HFFc6 (cell line): ENCODE data around the gene TSPAN15. TPM values are rescaled to one million over a fixed set of nuclear protein-coding genes. Genes with fewer than 3 reads are reported as not detected.

Experiments used
- DNase-seq: peaks from one replicate; pipeline ENCODE4 v3.0.0-alpha.2; 2018
- H3K27ac Mint-ChIP-seq: 2 replicates; pipeline ENCODE4 v1.8.0; 2020; ENCODE audit warnings: mild to moderate bottlenecking, mixed read lengths
- H3K27me3 Mint-ChIP-seq: 2 replicates; pipeline ENCODE4 v1.8.0; 2021; ENCODE audit warnings: mild to moderate bottlenecking, moderate library complexity, mixed read lengths; ENCODE audit not compliant: insufficient read depth
- H3K36me3 Mint-ChIP-seq: 2 replicates; pipeline ENCODE4 v1.8.0; 2021; ENCODE audit warnings: low read depth, mixed read lengths
- H3K4me1 Mint-ChIP-seq: 2 replicates; pipeline ENCODE4 v1.8.0; 2020; ENCODE audit warnings: low read depth, mixed read lengths
- H3K4me3 Mint-ChIP-seq: 2 replicates; pipeline ENCODE4 v1.8.0; 2020; ENCODE audit warnings: mild to moderate bottlenecking, moderate library complexity, mixed read lengths
- H3K9me3 Mint-ChIP-seq: 2 replicates; pipeline ENCODE4 v1.8.0; 2020; ENCODE audit warnings: mild to moderate bottlenecking, mixed read lengths
- total RNA-seq, 6 experiments: library from RNA; stranded (reverse); fragmentation: NEBNext Ultra II Directional; extraction: Animal tissue kit (Norgen Biotek cat#: 25700); gene quantifications; 2 replicates in 1 of 6; 3 replicates in 5 of 6; pipeline ENCODE4 v1.2.3, GENCODE V29; 2021
- TF ChIP-seq, protein P1 (sequence below): fragments of 200-600 bp; sonication (generic); IDR thresholded peaks from 2 replicates; pipeline ENCODE4 v1.5.0; 2021; ENCODE audit warnings: antibody characterized with exemption, mild to moderate bottlenecking

Gene TSPAN15
- total RNA-seq, 6 experiments from 2014 or later = 1.8 to 4.0 (median 2.1) TPM

DNA sequence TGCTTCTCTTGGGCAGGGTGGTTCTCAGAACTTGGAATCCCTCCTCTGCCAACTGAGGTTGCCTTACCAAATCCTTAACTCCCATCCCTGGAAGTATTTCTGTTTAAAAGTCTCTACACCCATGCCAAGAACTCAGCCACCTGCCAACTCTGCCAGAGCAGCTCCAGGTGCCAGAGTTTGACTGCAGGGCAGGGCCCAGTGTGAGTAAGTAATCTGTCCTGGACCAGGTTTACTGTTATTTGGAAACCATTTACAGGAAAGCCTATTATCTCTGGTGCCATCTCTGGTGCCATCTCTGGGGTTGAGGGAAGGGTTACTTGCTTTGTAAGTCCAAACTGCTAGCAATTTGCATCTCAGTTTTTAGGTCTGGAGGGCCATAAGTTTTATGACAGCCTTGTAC is 2.5 kb downstream of the TSPAN15 start:
- no peak overlapping the region for H3K4me3 Mint-ChIP-seq
- TF ChIP-seq, protein P1, sequence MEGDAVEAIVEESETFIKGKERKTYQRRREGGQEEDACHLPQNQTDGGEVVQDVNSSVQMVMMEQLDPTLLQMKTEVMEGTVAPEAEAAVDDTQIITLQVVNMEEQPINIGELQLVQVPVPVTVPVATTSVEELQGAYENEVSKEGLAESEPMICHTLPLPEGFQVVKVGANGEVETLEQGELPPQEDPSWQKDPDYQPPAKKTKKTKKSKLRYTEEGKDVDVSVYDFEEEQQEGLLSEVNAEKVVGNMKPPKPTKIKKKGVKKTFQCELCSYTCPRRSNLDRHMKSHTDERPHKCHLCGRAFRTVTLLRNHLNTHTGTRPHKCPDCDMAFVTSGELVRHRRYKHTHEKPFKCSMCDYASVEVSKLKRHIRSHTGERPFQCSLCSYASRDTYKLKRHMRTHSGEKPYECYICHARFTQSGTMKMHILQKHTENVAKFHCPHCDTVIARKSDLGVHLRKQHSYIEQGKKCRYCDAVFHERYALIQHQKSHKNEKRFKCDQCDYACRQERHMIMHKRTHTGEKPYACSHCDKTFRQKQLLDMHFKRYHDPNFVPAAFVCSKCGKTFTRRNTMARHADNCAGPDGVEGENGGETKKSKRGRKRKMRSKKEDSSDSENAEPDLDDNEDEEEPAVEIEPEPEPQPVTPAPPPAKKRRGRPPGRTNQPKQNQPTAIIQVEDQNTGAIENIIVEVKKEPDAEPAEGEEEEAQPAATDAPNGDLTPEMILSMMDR = no peak
- H3K4me1 Mint-ChIP-seq = peaks cover 59% of the 10 kb centered on the region
- H3K36me3 Mint-ChIP-seq = no peaks in the 10 kb centered on the region
- DNase-seq = no peak
- no peaks in the 10 kb centered on the region for H3K9me3 Mint-ChIP-seq
- no peak overlapping the region for H3K27ac Mint-ChIP-seq
- H3K27me3 Mint-ChIP-seq = peaks cover 6% of the 10 kb centered on the region

DNA sequence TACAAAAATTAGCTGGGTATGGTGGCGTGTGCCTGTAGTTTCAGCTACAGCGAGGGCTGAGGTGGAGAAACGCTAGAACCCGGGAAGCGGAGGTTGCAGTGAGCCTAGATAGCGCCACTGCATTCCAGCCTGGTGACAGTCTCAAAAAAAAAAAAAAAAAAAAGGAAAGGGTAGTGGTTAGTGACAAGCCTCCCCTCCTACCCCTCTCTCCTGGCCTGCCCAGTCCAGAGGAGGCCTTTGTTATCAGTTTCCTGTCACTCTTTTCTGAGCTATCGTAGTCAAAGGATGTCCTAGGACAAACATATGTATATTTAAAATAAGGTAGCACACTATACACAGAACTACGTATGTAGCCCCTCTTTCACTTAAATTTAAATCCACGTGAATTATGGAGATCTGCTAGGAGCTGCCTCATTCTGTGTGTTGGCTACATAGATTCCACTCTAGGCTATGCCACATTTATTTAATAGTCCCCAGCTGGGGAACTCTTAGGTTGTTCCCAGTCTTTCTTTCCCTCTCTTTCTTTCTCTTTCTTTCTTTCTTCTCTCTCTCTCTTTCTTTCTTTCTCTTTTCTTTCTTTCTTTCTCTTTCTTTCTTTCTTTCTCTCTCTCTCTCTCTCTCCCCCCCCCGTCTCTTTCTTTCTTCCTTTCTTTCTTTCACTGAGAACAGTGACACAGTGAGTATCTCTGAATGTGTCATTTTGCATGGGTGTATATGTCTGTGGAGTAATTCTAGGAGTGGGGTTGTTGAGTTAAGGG is 3.9 kb downstream of the TSPAN15 start:
- H3K4me1 Mint-ChIP-seq = peaks cover 52% of the 10 kb centered on the region
- peaks cover 6% of the 10 kb centered on the region for H3K27me3 Mint-ChIP-seq
- H3K4me3 Mint-ChIP-seq = no peak overlapping the region
- TF ChIP-seq, protein P1 = no peak
- no peak overlapping the region for H3K27ac Mint-ChIP-seq
- DNase-seq = no peak
- no peaks in the 10 kb centered on the region for H3K9me3 Mint-ChIP-seq
- no peaks in the 10 kb centered on the region for H3K36me3 Mint-ChIP-seq

DNA sequence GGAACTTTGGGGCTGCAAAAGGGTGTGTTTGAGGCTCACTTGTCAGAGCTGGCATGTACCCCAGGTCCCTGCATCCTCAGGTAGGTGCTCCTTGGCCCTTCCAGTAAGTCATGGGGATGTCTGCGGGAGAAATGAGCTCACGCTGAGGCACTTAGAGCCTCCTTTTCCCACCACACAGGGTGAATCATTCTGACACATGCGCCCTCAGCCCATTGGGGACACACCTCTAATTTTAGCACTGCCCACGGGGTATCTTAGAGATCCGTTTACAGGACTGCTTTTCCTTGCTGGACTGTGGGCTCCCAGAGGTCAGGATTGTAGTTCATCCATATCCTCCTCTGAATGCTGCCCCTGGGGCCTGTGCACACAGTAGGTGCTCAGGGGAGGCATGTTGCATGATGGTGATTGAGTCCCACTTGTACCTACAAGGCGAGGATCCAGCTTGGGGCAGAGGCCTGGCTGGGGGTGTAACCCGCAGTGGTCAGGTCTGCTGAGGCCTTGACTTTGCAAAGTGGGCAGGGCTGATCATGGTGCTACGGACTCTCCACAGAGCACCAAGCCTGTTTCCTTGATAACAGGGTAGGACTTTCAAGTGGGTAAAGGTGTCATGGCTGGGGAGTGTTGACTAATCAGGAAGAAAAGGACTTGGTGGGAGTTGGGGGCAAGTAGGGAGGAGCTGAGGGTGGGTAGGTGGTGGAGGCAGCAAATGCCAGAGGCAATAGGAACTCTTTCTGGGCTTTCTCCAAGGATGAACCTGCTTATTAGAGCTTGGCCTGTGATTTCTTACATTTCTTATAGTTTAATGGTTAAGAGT is 5.8 kb downstream of the TSPAN15 start:
- H3K27ac Mint-ChIP-seq = peak overlapping the region; percentile 49
- peaks cover 43% of the 10 kb centered on the region for H3K4me1 Mint-ChIP-seq

DNA sequence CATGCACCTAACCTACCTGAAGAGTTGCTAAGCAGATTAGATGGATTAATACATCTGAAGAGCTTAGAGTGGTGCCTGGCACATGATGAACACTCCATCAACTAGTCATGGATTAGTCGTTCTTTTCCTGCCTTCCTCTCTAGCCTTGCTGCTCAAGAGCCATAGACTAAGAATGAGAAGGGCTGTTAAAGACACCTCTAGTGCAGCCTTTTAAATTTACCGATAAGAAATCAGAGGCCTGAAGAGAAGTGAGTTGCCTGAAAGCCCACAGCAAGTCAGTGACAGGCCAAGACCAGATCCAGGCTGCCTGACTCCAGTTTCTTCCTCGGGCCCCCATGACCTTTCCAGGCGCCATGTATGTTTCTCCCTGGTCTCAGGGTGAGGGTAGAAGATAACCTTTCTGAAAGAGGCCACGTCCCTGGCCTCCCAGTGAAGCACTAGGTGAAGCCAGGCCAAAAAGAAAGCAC is 6.5 kb downstream of the TSPAN15 start:
- peaks cover 3% of the 10 kb centered on the region for H3K27me3 Mint-ChIP-seq
- peaks cover 39% of the 10 kb centered on the region for H3K4me1 Mint-ChIP-seq
- H3K9me3 Mint-ChIP-seq = no peaks in the 10 kb centered on the region
- H3K27ac Mint-ChIP-seq = no peak overlapping the region; the same call in 1 of the 2 replicates
- H3K4me3 Mint-ChIP-seq = no peak overlapping the region
- TF ChIP-seq, protein P1 = no peak
- DNase-seq = no peak
- no peaks in the 10 kb centered on the region for H3K36me3 Mint-ChIP-seq

More for the DNA sequence above, 5.8 kb downstream of the TSPAN15 start:
- Mint-ChIP-seq H3K4me3 (no peak overlapping the region), H3K36me3 (no peaks in the 10 kb centered on the region), H3K9me3 (no peaks in the 10 kb centered on the region), H3K27me3 (peaks cover 4% of the 10 kb centered on the region)
- TF ChIP-seq, protein P1 = no peak
- DNase-seq = peak; percentile 53

DNA sequence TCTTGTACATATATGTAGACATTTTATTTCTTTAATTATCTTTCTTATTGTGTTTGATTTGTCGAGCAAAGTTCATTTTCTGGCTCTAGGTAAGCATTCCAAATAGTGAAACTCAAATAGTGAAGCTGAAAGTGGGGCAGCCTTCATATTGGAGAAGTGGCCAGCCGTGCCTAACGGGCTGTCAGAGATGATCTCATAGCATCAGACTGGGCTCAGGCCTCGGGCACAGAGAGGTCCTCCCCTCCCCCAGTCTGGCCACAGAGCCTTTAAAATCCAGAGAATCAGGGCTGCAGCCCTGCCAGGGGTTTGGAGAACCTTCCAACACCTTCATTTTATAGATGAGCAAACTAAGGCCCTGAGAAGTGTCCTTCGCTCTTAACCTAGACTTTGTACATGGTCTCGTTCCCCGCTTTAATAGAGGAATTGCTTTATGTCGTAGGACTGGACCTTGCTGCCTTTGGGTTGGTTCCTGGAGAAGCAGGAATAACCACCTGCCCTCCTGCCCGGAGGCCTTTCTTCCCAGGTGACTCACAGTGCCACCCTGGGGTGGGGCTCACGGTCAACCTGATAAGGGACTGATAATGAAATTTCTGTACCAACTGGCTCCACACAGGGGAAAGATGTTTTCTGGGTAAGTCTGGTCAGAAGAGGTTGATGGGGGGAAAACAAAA is 7.3 kb downstream of the TSPAN15 start:
- no peak overlapping the region for H3K27ac Mint-ChIP-seq
- DNase-seq = no peak
- H3K27me3 Mint-ChIP-seq = no peaks in the 10 kb centered on the region
- no peak overlapping the region for H3K4me3 Mint-ChIP-seq
- TF ChIP-seq, protein P1 = no peak
- H3K36me3 Mint-ChIP-seq = no peaks in the 10 kb centered on the region
- H3K9me3 Mint-ChIP-seq = no peaks in the 10 kb centered on the region
- peaks cover 39% of the 10 kb centered on the region for H3K4me1 Mint-ChIP-seq
